GM06990 (cell line): Measurements from ENCODE around the gene EMCN.

Experiments used
- DNase-seq: peaks from one replicate; pipeline ENCODE4 v3.0.0-alpha.2; 2011; ENCODE audit not compliant: insufficient read length; ENCODE audit errors: extremely low read depth
- H3K27me3 ChIP-seq: replicated peaks from 2 replicates; pipeline ENCODE4 v1.6.0; 2011; ENCODE audit warnings: low read length; ENCODE audit not compliant: control insufficient read depth, insufficient read depth
- H3K36me3 ChIP-seq: 2 replicates; pipeline ENCODE4 v1.5.1; 2011; ENCODE audit warnings: low read length; ENCODE audit not compliant: control insufficient read depth, insufficient read depth
- H3K4me3 ChIP-seq: replicated peaks from 2 replicates; pipeline ENCODE4 v1.5.1; 2011; ENCODE audit warnings: low read depth, mild to moderate bottlenecking, control low read depth, low read length
- CTCF ChIP-seq: IDR thresholded peaks from 2 replicates; pipeline ENCODE4 v1.5.1; 2011; ENCODE audit warnings: low read length, control low read depth, mild to moderate bottlenecking, inconsistent platforms; ENCODE audit not compliant: insufficient read depth, poor library complexity, severe bottlenecking

EMCN gene

GRCh38 chr4:100420571-100420970 is 97.3 kb downstream of the EMCN start:
- no peaks in the 10 kb centered on the region for H3K36me3 ChIP-seq
- H3K27me3 ChIP-seq: no peaks in the 10 kb centered on the region
- H3K4me3 ChIP-seq: no peak overlapping the region
- no peak for DNase-seq
- TF ChIP-seq CTCF: no peak

GRCh38 chr4:100417565-100417964 is 100.3 kb downstream of the EMCN start:
- no peak for TF ChIP-seq CTCF
- DNase-seq: no peak
- Histone ChIP-seq H3K27me3 (no peaks in the 10 kb centered on the region), H3K4me3 (no peak overlapping the region), H3K36me3 (no peaks in the 10 kb centered on the region)

- TF ChIP-seq CTCF: no peak
- Histone ChIP-seq H3K36me3 (no peaks in the 10 kb centered on the region), H3K27me3 (no peaks in the 10 kb centered on the region), H3K4me3 (no peak overlapping the region)
- DNase-seq: no peak
Measured at GRCh38 chr4:100414016-100414790, 103.6 kb downstream of the EMCN start.

- no peak for TF ChIP-seq CTCF
- H3K4me3 ChIP-seq: no peak overlapping the region
- no peaks in the 10 kb centered on the region for H3K36me3 ChIP-seq
- no peak for DNase-seq
- H3K27me3 ChIP-seq: no peaks in the 10 kb centered on the region
Measured at GRCh38 chr4:100391863-100392262, 126.0 kb downstream of the EMCN start.

- no peak for DNase-seq
- Histone ChIP-seq H3K36me3 (no peaks in the 10 kb centered on the region), H3K27me3 (no peaks in the 10 kb centered on the region), H3K4me3 (no peak overlapping the region)
- TF ChIP-seq CTCF: no peak
Measured at GRCh38 chr4:100391086-100391485, 126.7 kb downstream of the EMCN start.
